Stimulated activated CD8-positive, alpha-beta memory T cell treated with anti-CD3 and anti-CD28 coated beads, Interleukin-12 subunit alpha, Interleukin-12 subunit beta, amount 100 ng/mL, for 4 hours (primary cell): Measurements from ENCODE around the gene PTPRC.

Experiments
- DNase-seq: peaks from one replicate; pipeline ENCODE4 v3.0.0-alpha.2; 2020; ENCODE audit warnings: low read depth

Gene PTPRC

GRCh38 chr1:198701766-198702539, 63.1 kb downstream of the PTPRC start:
- DNase-seq: no peak

GRCh38 chr1:198708761-198709525, 70.1 kb downstream of the PTPRC start:
- no peak for DNase-seq

- no peak for DNase-seq
Observed at GRCh38 chr1:198711837-198712236, 73.0 kb downstream of the PTPRC start.

GRCh38 chr1:198713081-198713480, 74.2 kb downstream of the PTPRC start:
- no peak for DNase-seq

- no peak for DNase-seq
Observed at GRCh38 chr1:198714271-198714670, 75.4 kb downstream of the PTPRC start.

DNA sequence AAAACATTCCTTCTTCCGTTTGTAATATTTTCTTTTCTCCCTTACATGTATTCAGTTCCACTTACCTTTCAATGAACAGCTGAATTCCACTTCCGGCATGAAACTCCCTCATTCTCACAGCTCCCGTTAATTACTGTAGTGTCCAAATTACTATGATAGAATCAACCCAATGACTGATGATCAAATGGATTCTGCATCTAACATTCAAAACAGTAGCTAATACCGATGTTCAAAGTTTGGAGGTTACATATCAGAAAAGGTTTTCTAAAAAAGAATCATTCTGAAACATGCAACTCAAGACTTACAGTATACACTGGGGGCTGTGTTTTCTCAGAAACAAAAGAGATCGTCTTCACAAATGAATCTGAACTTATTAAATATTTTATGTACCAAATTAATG, 77.2 kb downstream of the PTPRC start:
- DNase-seq: no peak

- no peak for DNase-seq
Observed at GRCh38 chr1:198717510-198717909, 78.7 kb downstream of the PTPRC start.

GRCh38 chr1:198723127-198723526, 84.3 kb downstream of the PTPRC start:
- no peak for DNase-seq

GRCh38 chr1:198725090-198725489, 86.2 kb downstream of the PTPRC start:
- no peak for DNase-seq

DNA sequence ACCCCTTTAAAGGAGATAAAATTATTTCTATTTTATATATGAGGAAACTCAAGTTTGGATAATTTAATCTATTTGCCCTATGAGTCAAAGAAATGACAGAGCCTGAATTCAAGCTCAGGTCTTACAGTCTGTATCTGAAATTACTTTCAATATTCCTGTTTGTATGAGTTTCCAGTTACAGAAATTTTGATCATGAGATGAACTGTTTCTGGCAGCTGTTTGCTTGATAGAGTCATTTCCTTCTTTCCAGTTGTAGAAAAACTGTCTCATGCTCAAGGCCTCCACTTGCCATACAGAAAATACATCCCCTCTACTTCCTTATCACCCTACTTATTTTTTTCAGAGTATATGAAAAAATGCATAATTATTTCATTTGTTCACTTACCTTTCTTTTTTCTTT, 87.6 kb downstream of the PTPRC start:
- DNase-seq: no peak

- no peak for DNase-seq
Observed at GRCh38 chr1:198729195-198729863, 90.5 kb downstream of the PTPRC start.

DNA sequence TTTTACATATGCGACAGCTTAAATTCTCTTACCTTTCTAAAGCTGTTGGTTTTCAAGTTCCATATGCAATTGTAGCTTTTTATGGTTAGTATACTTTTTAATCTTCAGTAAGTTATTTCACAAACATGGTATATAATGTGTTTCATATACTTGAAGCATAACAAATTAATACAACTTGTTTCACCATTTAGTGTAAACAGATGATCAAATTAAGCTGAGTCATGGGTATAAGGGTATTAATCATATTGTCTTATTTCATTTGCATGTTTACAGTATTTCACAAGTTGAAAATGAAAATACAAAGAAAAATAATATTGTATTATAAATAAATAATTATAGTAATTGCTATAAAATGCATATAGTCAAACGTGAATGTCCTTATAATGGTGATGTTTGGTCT, 92.1 kb downstream of the PTPRC start:
- DNase-seq: no peak

DNA sequence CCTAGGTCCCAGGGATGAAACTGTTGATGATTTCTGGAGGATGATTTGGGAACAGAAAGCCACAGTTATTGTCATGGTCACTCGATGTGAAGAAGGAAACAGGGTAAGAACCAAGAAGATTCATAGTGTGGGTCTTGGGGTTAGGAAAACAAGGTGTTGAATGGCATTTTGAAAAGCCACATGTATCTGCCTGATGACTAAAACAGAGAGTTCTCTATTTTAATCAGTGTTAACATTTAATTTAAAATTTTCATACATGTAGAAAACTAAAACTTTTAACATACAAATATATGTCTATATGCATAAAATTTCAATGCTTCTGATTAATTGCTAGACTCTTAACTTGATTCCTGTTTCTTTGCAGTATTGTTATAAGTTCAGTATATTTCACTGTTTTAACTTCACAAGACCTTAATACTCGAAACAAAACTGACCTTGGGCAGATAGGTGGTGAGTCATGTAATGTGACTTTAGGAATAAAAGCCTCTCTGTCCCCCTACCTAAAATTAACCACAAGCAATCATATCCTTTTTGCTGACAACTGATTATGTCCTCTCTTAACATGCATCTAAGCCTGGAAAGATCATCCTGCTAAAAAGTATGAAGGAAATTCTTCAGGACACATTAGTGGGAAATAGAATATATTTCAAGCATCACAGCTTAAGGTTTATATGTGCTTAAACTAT, 95.6 kb downstream of the PTPRC start:
- DNase-seq: no peak

DNA sequence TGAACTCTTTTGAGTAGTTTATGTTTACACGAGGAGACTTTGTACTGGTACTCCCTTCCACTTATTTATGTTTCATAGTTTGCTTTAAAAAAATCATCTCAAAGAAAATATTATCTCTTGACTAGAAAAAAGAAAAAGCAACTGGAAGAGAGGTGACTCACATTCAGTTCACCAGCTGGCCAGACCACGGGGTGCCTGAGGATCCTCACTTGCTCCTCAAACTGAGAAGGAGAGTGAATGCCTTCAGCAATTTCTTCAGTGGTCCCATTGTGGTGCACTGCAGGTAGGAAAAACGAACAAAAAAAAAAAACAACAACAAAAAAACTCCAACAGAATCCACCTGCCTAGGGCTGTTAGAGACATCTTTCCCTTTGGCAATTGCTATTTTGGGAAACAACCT, 102.9 kb downstream of the PTPRC start:
- no peak for DNase-seq

GRCh38 chr1:198747127-198747526, 108.3 kb downstream of the PTPRC start:
- DNase-seq: no peak

DNA sequence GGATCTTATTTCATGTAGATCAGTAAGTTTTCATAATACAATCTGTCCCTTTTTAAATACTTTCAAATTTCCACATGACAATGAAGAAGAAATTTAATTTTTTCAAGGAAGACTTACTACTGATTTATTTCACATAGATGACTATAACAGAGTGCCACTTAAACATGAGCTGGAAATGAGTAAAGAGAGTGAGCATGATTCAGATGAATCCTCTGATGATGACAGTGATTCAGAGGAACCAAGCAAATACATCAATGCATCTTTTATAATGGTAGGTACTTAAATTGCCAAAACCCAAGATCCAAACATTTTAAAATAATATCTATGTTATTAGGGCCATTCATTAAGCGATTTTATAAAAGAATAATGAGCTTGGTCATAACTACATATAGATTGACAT, 110.4 kb downstream of the PTPRC start:
- DNase-seq: no peak

GRCh38 chr1:198750081-198750480, 111.2 kb downstream of the PTPRC start:
- no peak for DNase-seq

- DNase-seq: no peak
Observed at GRCh38 chr1:198751741-198752140, 112.9 kb downstream of the PTPRC start.

GRCh38 chr1:198754670-198755069, 115.8 kb downstream of the PTPRC start:
- DNase-seq: no peak

- no peak for DNase-seq
Observed at GRCh38 chr1:198755715-198756114, 116.9 kb downstream of the PTPRC start.

DNA sequence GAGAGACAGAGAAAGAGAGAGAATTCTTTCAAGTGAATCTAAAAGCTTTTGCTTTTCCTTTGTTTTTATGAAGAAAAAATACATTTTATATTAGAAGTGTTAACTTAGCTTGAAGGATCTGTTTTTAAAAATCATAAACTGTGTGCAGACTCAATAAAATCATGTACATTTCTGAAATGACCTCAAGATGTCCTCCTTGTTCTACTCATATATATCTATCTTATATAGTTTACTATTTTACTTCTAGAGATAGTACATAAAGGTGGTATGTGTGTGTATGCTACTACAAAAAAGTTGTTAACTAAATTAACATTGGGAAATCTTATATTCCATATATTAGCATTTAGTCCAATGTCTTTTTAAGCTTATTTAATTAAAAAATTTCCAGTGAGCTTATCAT, 117.6 kb downstream of the PTPRC start:
- DNase-seq: no peak

DNA sequence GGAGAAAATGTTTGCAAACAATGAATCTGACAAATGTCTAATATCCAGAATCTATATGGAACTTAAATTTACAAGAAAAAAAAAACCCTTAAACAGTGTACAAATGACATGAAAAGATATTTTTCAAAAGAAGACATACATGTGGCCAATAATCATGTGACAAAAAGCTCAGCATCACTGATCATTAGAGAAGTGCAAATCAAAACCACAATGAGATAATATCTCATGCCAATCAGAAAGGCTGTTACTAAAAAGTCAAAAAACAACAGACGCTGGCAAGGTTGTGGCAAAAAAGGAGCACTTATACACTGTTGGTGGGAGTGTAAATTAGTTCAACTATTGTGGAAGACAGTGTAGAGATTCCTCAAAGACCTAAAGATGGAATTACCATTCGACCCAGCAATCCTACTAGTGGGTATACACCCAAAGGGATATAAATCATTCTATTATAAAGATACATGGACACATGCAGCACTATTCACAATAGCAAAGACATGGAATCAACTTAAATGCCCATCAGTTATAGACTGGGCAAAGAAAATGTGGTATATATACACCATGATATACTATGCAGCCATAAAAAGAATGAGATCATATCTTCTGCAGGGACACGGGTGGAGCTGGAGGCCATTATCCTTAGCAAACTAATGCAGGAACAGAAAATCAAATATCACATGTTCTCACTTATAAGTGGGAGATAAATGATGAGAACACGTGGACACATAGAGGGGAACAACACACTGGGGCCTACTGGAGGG, 123.2 kb downstream of the PTPRC start:
- no peak for DNase-seq
